Measurements from ENCODE around the gene GNG13.

The GNG13 gene

GRCh38 chr16:794853-795466 lies 5.6 kb downstream of the GNG13 start:
- POLR2A ChIA-PET = no interaction called here
- TF ChIP-seq CTCF (IDR thresholded peaks at IDR 0.05; ENCODE audit: insufficient read depth, low read length, missing control alignments) = no peak
- no peak for DNase-seq (ENCODE audit: low read depth, low spot score)
- CTCF ChIA-PET = interaction anchor here (1.5 kb wide), 1 partner anchor 9 kb away, joined by 4 read pairs; no protein-coding TSS in a partner anchor
- no peak overlapping the region for H3K4me3 ChIP-seq (ENCODE audit: low read depth, low read length)

- H3K4me3 ChIP-seq (ENCODE audit: low read depth, low read length) = no peak overlapping the region
- ChIA-PET POLR2A (no interaction called here), CTCF (interaction anchor here (1.5 kb wide), 1 partner anchor 9 kb away, joined by 4 read pairs; no protein-coding TSS in a partner anchor)
- DNase-seq (ENCODE audit: low read depth, low spot score) = no peak
- TF ChIP-seq CTCF (IDR thresholded peaks at IDR 0.05; ENCODE audit: insufficient read depth, low read length, missing control alignments) = no peak
These were observed 6.3 kb downstream of the GNG13 start for GRCh38 chr16:794091-794822.

GRCh38 chr16:793414-793813 lies 7.1 kb downstream of the GNG13 start:
- POLR2A ChIA-PET = no interaction called here

GRCh38 chr16:792221-792995 lies 8.1 kb downstream of the GNG13 start:
- CTCF ChIA-PET = no interaction called here
- H3K4me3 ChIP-seq (ENCODE audit: low read depth, low read length) = no peak overlapping the region
- POLR2A ChIA-PET = no interaction called here
- no peak for DNase-seq (ENCODE audit: low read depth, low spot score)
- no peak for TF ChIP-seq CTCF (IDR thresholded peaks at IDR 0.05; ENCODE audit: insufficient read depth, low read length, missing control alignments)

More at GRCh38 chr16:793414-793813, 7.1 kb downstream of the GNG13 start:
- TF ChIP-seq CTCF (IDR thresholded peaks at IDR 0.05; ENCODE audit: insufficient read depth, low read length, missing control alignments) = no peak
- H3K4me3 ChIP-seq (ENCODE audit: low read depth, low read length) = no peak overlapping the region
- DNase-seq (ENCODE audit: low read depth, low spot score) = no peak
- CTCF ChIA-PET = no interaction called here

GRCh38 chr16:791131-791530 lies 9.4 kb downstream of the GNG13 start:
- CTCF ChIA-PET = no interaction called here
- POLR2A ChIA-PET = no interaction called here
- no peak overlapping the region for H3K4me3 ChIP-seq (ENCODE audit: low read depth, low read length)
- DNase-seq (ENCODE audit: low read depth, low spot score) = no peak
- TF ChIP-seq CTCF (IDR thresholded peaks at IDR 0.05; ENCODE audit: insufficient read depth, low read length, missing control alignments) = no peak

- no peak overlapping the region for H3K4me3 ChIP-seq (ENCODE audit: low read depth, low read length)
- no peak for DNase-seq (ENCODE audit: low read depth, low spot score)
- ChIA-PET CTCF (interaction anchor here (1.6 kb wide), 1 partner anchor 267 kb away, joined by 6 read pairs; no protein-coding TSS in a partner anchor), POLR2A (no interaction called here)
- TF ChIP-seq CTCF (IDR thresholded peaks at IDR 0.05; ENCODE audit: insufficient read depth, low read length, missing control alignments) = no peak
These were observed 10.4 kb downstream of the GNG13 start for GRCh38 chr16:790086-790485.
